Left colon (tissue), 2 donors: ENCODE measurements around the gene IRF9. TPM values are rescaled to one million over a fixed set of nuclear protein-coding genes. Genes with fewer than 3 reads are reported as not detected.
A peak's percentile ranks its signal among the peaks of the same experiment; 100 is the strongest.

Experiments used
- ATAC-seq: fragments of 200-7000 bp; cut with Tn5 transposase; one replicate; pipeline ENCODE4 v1.9.1; 2020; ENCODE audit warnings: mild to moderate bottlenecking, moderate library complexity
- DNase-seq, 2 donors: peaks; one replicate each; pipeline ENCODE4 v3.0.0-alpha.2; 2020
- intact Hi-C, 2 donors: fragments of 100-400 bp; cut with DNase I in 1 of 2; cut with micrococcal nuclease in 1 of 2; formaldehyde crosslinking; loops; one replicate each; pipeline versions ENCODE4 v1.11.2 to v1.14.0; 2022; cut with DNase I, micrococcal nuclease
- total RNA-seq, 2 donors: library from RNA; stranded (reverse); fragmentation: NEBNext Ultra II Directional; extraction: Animal tissue kit (Norgen Biotek cat#: 25700); gene quantifications; one replicate each; pipeline ENCODE4 v1.2.1, GENCODE V29; 2021
- donor health status: DM: no; HTN: no; CAD: no.
- donor health status: DM: yes; HTN: yes; CAD: no.

Gene IRF9
- total RNA-seq, 2 donors from 2014 or later: 53.7 to 105 TPM

DNA sequence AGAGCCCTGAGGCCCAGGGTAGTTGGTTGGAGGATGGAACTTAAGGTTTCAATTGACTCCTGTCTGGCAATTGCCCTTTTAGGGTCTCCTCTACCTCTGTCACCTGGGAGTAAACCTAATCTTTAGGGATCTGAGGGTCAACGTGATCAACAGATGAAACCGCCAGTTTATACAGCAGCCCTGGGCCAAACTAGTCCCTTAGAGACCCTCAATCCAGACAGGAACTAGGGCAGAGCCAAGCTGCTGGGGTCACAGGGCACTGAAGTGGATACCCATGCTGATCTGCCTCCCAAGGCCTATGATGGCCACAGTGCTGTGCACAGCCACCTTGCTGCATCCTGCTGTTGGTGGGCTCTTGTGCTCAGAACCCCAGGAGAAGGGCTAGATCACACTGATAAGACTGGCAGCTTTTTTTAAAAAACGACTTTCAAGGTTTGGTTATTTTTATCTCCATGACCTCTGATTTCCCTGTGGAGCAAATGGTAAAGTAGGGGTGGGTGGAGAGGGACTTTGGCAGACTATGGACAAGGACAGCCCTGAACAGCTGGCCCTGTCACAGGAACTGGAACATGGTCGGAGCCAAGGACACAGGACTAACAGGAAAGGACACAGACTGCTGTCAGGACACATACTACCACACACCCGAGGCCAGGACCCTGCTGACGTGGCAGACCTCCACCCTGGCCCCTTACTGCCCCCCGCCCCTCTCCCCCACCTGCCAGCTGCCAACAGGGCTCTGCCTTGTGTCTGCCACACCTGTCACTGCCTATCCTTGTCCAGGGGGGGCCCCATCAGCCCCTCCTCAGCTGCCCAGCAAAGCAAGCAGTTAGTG, 30.1 kb upstream of the IRF9 start:
- intact Hi-C loops: no loop called here
- no peak for DNase-seq

DNA sequence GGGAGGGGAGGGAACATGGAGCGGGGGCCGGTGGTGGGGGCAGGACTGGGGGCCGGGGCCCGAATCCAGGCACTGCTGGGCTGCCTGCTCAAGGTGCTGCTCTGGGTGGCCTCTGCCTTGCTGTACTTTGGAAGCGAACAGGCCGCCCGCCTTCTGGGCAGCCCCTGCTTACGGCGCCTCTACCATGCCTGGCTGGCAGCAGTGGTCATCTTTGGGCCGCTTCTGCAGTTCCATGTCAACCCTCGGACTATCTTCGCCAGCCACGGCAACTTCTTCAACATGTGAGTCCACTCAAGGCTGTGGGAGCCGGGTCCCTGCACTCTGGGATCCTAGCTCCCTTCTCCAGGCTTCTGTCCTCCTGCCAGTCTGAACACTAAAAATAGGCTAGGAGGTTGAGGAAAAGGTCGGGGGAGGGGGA, 29.5 kb upstream of the IRF9 start:
- intact Hi-C loops: no loop called here
- no peak for ATAC-seq

More for the DNA sequence above, 30.1 kb upstream of the IRF9 start:
- ATAC-seq: no peak

DNA sequence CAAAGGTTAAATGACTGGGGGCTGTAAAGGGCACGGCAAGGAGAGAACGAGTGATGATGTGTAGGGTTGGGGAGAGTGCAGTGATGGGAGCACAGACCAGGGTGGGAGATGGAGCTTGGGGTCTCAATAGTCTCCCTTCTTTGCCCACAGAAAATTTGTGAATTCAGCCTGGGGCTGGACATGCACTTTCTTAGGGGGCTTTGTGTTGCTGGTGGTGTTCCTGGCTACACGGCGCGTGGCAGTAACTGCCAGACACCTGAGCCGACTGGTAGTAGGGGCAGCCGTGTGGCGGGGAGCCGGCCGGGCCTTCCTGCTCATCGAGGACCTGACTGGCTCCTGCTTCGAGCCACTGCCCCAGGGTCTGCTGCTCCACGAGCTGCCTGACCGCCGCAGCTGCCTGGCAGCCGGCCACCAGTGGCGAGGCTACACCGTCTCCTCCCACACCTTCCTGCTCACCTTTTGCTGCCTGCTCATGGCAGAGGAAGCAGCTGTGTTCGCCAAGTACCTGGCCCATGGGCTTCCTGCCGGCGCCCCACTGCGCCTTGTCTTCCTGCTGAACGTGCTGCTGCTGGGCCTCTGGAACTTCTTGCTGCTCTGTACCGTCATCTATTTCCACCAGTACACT, 28.9 kb upstream of the IRF9 start:
- ATAC-seq: no peak
- intact Hi-C loops: no loop called here
- DNase-seq: peak in 1 of 2 donors; percentile 24

More for the DNA sequence above, 29.5 kb upstream of the IRF9 start:
- no peak for DNase-seq

DNA sequence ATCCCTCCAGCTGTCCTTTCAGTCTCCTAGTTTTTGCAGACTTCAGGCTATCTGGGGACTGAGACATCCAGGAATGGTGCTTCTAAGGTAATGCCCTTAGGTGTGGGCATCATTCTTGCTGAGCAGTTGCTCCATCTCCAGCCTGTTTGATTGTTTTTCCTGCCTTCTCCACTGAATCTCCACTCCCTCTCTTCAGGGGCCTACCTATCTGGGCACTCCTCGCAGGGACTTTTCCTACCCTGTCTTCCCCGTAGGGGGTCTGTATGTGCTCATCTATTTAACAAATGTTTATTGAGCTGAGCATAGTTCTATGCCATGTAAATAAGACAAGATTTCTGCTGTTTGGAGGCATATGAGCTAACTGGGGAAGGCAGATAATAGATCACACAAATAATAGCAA, 28.1 kb upstream of the IRF9 start:
- ATAC-seq (no peak), DNase-seq (no peak)
- intact Hi-C loops: no loop called here

DNA sequence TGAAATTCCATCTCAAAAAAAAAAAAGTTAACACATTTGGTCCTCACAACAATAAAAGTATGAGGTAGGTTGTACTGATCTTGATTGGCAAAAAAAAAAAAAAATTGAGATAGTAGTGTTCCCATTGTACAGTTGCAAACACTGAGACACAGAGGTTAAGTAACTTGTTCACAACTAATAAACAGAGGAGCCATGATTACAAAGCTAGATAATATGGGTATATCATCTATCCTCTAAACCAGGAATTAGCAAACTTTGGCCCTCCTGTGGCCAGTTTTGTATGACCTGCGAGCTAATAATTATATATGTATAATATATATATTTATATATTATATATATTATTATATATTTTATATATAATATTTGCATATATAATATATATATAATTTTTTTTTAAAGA, 27.3 kb upstream of the IRF9 start:
- intact Hi-C loops: no loop called here
- ATAC-seq (no peak), DNase-seq (no peak)

DNA sequence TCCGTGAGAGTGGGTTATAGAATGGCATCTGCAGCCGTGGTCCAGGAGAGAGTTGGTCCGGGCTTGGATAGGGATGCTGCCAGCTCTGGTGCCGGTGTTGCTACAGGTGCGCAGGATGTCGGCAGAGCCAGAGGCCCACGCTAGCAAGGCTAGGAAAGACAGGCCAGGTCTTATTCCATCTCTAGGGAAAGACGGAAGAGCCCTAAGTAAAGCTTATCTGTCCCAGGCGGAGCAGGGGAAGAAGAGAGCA, 25.6 kb upstream of the IRF9 start:
- ATAC-seq (no peak), DNase-seq (no peak)
- intact Hi-C loops: no loop called here

DNA sequence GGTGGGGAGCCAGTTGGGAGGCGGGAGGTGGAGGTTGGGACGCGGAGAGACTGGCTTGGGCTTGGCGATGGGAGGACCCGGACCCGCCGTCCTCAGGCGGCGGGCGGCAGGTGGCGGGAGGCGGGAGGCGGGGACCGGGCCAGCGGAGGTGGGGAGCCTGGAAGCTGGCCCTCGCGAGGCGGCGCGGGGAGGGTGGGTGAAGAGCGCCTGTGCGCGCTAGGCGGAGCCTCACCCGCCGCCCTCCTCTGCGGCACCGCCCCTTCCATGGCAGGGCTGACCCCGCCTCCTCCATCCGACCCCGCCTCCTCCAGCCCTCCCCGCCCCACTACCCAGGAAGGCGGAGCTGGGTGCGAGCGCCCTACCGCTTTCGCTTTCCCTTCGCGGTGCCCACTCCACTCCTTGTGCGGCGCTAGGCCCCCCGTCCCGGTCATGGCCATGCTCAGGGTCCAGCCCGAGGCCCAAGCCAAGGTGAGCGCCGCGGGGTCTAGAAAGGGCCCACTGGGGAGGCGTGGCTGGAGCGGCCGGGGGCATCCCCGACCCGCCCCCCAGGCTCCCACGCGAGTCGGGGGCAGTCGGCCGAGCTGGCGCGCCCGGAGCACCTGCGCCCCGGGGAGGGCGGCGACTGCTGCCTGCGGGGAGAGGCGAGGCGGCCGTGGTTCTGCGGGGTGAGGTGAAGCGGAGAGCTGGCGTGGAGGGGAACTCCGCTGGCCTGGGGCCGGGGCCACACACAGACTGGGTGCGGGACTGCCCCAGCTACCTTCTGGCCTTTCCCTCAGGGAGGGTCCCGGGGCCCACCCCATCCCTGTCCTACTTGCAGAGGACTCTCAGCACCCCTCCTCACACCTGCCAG, 25.0 kb upstream of the IRF9 start, which contains the start of gene PSME1:
Gene PSME1 (plus strand): TSS at position 361 of the 850 bp plus-strand sequence. CDS start 69 bp downstream, at position 430.
- DNase-seq (peak; percentile 94 to 97), ATAC-seq (peak; percentile 93)
- intact Hi-C loops: no loop called here

DNA sequence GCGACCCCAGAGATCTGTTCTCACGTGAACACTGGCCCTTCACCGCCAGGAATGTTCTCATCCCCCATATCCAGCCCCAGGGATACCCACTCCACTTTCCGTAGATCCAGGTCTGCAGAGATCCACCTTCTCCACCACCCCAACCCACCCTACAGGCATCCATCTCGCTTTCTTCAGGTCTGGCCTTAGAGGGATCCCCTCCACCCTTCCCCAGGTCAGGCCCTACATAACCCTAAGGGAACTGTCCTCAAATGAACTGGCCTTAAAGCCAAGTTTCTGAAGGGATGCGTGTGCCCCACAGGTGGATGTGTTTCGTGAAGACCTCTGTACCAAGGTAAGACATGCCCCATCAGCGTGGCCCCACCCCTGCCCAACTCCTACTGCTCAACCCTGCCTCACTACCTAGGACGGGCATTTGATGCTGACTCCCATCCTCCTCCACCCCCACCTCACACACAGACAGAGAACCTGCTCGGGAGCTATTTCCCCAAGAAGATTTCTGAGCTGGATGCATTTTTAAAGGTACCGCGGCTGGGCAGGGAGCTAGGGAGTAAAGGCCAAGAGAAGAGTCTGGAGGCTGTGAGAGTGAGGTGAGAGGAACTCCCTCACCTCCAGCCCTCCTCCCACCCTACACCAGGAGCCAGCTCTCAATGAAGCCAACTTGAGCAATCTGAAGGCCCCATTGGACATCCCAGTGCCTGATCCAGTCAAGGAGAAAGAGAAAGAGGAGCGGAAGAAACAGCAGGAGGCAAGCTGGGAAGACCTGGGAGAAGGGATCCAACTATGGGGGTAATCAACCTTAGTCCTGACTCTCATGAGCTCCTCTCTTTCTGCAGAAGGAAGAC, 24.2 kb upstream of the IRF9 start:
- no peak for ATAC-seq
- peak in 1 of 2 donors; percentile 40 for DNase-seq
- intact Hi-C loops: no loop called here

DNA sequence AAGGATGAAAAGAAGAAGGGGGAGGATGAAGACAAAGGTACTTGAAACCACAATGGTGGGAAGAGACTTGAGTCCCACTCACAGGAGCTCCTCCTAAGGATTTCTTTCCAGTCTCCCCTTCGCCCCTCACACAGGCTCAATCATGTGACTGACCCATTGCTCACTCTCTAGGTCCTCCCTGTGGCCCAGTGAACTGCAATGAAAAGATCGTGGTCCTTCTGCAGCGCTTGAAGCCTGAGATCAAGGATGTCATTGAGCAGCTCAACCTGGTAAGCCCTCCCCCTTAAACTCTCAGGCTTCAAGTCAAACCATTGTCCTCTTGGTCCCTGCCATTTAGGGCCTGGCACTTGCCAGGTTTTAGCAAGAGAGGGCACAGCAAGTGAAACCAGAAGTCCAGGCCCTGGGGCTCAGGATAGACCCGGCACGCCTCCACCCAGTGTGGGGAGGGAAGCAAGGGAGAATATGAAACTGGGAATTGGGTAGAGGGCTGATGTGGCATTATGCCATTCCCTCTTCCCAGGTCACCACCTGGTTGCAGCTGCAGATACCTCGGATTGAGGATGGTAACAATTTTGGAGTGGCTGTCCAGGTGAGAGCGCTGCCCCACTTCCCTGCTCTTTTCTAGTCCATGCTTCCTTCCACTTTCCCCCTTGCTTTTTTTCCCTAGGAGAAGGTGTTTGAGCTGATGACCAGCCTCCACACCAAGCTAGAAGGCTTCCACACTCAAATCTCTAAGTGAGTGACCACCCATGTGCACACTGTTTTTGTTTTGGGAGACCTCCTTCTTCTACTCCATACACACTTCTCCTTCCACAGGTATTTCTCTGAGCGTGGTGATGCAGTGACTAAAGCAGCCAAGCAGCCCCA, 23.3 kb upstream of the IRF9 start:
- intact Hi-C loops: no loop called here
- no peak for ATAC-seq
- DNase-seq: no peak

DNA sequence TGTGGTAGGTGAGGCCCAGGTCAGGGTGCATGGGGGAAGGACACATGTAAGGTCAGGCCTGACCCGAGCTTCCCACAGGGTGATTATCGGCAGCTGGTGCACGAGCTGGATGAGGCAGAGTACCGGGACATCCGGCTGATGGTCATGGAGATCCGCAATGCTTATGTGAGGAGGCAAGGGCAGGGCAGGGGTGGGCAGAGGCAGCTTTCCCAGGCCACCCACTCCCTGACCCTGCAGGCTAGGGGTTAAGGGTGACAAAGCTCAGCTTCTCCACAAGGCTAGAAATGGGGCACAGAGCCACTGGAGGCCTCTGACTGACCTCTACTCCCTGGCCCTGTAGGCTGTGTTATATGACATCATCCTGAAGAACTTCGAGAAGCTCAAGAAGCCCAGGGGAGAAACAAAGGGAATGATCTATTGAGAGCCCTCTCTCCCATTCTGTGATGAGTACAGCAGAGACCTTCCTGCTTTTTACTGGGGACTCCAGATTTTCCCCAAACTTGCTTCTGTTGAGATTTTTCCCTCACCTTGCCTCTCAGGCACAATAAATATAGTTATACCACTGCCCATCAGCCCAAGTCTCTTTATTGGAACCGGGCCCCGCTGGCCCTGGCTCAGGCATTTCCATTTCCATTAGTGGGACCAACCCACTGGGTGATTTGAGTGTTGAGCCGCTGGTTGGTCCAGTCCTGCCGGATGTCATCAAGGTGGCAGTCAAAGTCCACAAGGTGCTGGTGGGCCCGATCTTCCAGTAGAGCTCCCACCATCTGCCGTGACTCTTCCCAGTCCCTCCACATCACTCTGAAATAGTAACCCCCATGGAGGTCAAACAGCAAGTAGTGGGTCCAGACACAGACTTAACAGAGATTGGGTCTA, 22.4 kb upstream of the IRF9 start:
- ATAC-seq: no peak
- intact Hi-C loops: no loop called here
- DNase-seq: no peak

DNA sequence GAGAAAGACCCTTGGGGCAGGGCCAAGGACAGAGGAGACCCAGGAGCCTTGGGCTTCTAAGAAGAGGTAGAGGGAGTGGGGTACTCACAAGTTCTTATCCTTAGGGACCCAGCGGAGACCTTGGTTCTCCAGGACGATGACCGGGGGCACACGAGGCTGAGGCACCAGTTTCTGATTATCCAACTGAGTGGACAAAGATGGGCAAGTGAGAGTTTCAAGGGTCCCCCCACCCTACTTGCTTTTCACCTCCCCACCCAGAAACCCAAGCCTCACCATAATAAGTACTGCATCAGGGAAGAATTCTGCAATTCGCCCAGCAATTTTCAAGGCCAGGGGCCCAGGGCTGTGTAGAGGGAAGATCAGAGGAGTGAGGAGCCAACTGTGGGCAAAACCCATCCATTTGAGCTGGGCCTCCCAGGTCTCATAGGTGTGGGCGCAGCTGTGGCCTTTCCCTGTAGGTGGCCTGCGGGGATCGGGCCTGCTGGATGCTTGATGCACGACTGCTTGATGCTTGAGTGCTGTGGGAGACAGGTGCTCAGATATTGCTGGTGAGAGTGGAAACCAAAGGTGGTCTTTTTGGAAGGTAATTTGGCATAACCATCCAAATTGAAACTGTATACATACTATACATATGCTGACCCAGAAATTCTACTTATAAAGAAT, 21.7 kb upstream of the IRF9 start:
- intact Hi-C loops: no loop called here
- ATAC-seq (no peak), DNase-seq (no peak)

DNA sequence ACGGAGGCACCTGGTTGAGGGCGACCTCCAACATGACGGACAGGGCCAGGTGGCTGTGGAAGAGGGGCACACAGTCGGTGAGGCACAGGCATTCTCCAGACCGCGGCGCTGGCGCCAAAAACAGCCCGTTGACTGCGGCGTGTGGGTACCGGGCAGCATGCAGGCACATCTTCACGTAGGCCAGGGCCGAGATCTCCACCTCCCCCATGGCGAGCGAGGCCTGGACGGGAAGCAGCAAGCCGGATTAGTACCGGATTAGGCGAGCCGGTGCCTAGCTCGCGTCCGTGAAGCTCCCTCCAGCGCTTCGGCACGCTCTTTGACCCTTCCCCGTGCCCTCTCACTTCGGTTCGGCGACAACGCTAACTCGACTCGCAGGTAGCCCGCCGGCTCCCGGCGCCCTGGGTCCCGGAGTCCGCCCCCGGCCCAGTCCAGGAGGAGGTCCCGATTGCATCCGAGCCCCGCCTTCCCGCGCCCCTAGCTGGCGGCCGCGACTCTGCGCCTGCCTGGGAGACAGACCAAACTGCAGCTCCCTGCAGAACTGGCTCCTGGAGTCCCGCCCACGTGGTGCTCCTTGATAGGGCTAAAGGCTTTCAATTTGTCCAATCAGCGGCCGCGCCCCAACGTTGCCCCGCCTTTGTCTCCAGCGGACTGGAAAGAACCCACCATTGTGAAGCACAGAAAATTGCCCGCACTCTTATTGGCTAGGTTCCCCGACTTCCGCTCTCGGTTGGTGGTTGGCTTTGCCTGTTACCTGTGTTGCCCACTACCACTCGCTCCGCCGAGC, 19.8 kb upstream of the IRF9 start, which contains the start of gene EMC9:
Gene EMC9 (minus strand): TSS at position 495 of the 784 bp plus-strand sequence. CDS start 287 bp downstream, at position 208.
- peak; percentile 81 for ATAC-seq
- intact Hi-C loops: no loop called here
- DNase-seq: peak; percentile 100

DNA sequence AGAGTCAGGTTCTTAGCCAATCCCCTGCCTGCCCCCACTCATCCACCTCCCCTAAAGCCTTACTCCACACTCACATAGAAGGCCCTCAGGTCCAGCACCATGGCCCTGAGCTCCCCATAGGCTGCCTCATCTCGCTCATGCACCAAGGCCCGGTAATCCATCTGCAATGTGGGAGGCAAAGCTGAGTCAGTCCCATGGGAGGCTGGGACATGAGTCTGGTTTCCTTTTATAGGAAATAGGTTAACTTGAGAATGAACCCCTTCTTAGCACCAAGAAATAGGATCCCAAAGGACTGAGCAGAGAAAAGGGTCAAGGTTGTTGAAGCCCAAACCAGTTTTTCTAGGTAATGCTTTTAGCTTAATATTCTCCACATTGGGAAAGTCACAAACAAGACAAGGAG, 17.6 kb upstream of the IRF9 start:
- ATAC-seq: no peak
- DNase-seq: no peak
- intact Hi-C loops: no loop called here

DNA sequence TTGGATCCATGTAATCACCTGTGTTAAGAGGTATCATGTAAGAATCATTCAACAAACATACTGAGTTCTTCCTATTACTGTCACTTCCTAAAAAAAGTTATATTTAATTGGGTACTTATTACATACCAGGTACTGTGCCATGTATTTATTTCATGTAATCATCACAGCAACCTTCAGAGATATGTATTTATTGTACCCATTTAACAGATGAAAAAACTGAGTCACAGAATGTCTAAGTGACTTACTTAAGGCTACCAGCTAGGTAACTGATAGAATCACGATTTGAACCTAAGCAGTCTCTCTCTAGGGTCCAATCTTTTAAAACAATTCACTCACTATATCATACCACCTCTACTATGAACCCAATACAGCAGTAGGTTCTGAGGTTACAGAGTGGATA, 16.6 kb upstream of the IRF9 start:
- intact Hi-C loops: no loop called here
- ATAC-seq: no peak
- DNase-seq: no peak

DNA sequence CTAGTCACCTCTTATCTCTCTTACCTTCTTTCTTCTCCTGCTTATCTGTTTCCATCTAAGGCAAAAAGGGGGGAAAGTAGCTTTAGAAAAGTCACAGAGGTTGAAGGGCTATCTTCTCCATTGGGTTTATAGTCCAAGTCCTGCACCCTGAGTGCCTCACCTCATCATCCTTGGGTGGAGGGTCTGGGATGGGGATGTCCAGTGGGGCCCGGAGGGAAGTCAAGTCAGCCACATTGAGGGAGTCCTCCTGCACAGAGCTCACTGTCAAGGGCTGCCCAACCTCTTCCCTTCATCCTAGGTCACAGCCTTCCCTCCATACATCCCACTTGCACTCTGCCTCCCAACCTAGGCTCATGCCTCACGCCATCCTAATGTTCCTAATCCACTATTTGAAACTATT, 15.8 kb upstream of the IRF9 start:
- DNase-seq (no peak), ATAC-seq (no peak)
- intact Hi-C loops: no loop called here
